Measurements from ENCODE around the gene MDN1. TPM values are rescaled to one million over a fixed set of nuclear protein-coding genes. Genes with fewer than 3 reads are reported as not detected.

MDN1 gene
- total RNA-seq, 2 donors from 2014 or later = 21.3 to 36.0 TPM

- ATAC-seq (ENCODE audit: insufficient number of reproducible peaks, low FRiP score, low read depth) = no peak
Measured at GRCh38 chr6:89604653-89605052, 214.9 kb downstream of the MDN1 start.

GRCh38 chr6:89602166-89602565 is 217.4 kb downstream of the MDN1 start:
- H3K36me3 ChIP-seq = peaks cover 3% of the 10 kb centered on the region
- no peaks in the 10 kb centered on the region for H3K27me3 ChIP-seq (replicated peaks; ENCODE audit: insufficient read depth)
- no peak for DNase-seq (ENCODE audit: low spot score)

More at GRCh38 chr6:89604653-89605052, 214.9 kb downstream of the MDN1 start:
- H3K9me3 ChIP-seq = no peaks in the 10 kb centered on the region
- no peaks in the 10 kb centered on the region for H3K27me3 ChIP-seq (replicated peaks; ENCODE audit: insufficient read depth)
- peaks cover 3% of the 10 kb centered on the region for H3K36me3 ChIP-seq
- H3K4me1 ChIP-seq (ENCODE audit: control insufficient read depth in 1 of 2, low read depth in 2 of 2) = peaks cover 0 to 10% of the 10 kb centered on the region in 2 donors
- H3K4me3 ChIP-seq = no peak overlapping the region
- no peak for TF ChIP-seq CTCF (IDR thresholded peaks at IDR 0.05)
- DNase-seq (ENCODE audit: low spot score) = no peak
- no peak overlapping the region for H3K27ac ChIP-seq

GRCh38 chr6:89599727-89600126 is 219.9 kb downstream of the MDN1 start:
- no peaks in the 10 kb centered on the region for H3K27me3 ChIP-seq (replicated peaks; ENCODE audit: insufficient read depth)
- H3K27ac ChIP-seq = peak overlapping the region; percentile 58 to 78
- peaks cover 3% of the 10 kb centered on the region for H3K36me3 ChIP-seq
- peaks cover 4 to 34% of the 10 kb centered on the region in 2 donors for H3K4me1 ChIP-seq (ENCODE audit: control insufficient read depth in 1 of 2, low read depth in 2 of 2)
- ATAC-seq (ENCODE audit: insufficient number of reproducible peaks, low FRiP score, low read depth) (no peak), DNase-seq (ENCODE audit: low spot score) (no peak)
- TF ChIP-seq CTCF (IDR thresholded peaks at IDR 0.05) = no peak
- peak overlapping the region; percentile 44 for H3K4me3 ChIP-seq
- H3K9me3 ChIP-seq = no peaks in the 10 kb centered on the region

More at GRCh38 chr6:89602166-89602565, 217.4 kb downstream of the MDN1 start:
- ATAC-seq (ENCODE audit: insufficient number of reproducible peaks, low FRiP score, low read depth) = no peak
- Histone ChIP-seq H3K4me1 (ENCODE audit: control insufficient read depth in 1 of 2, low read depth in 2 of 2) (peaks cover 0 to 25% of the 10 kb centered on the region in 2 donors), H3K4me3 (no peak overlapping the region), H3K9me3 (no peaks in the 10 kb centered on the region), H3K27ac (no peak overlapping the region)
- no peak for TF ChIP-seq CTCF (IDR thresholded peaks at IDR 0.05)

- TF ChIP-seq CTCF (IDR thresholded peaks at IDR 0.05) = peak; percentile 43
- peaks cover 4 to 34% of the 10 kb centered on the region in 2 donors for H3K4me1 ChIP-seq (ENCODE audit: control insufficient read depth in 1 of 2, low read depth in 2 of 2)
- H3K27ac ChIP-seq = peak overlapping the region in 1 of 2 donors; percentile 53
- H3K4me3 ChIP-seq = no peak overlapping the region
- DNase-seq (ENCODE audit: low spot score) (no peak), ATAC-seq (ENCODE audit: insufficient number of reproducible peaks, low FRiP score, low read depth) (peak; percentile 59)
- H3K9me3 ChIP-seq = no peaks in the 10 kb centered on the region
- H3K27me3 ChIP-seq (replicated peaks; ENCODE audit: insufficient read depth) = no peaks in the 10 kb centered on the region
- peaks cover 3% of the 10 kb centered on the region for H3K36me3 ChIP-seq
Measured at GRCh38 chr6:89597988-89598387, 221.6 kb downstream of the MDN1 start.

GRCh38 chr6:89597372-89597771 is 222.2 kb downstream of the MDN1 start:
- Histone ChIP-seq H3K4me1 (ENCODE audit: control insufficient read depth in 1 of 2, low read depth in 2 of 2) (peaks cover 4 to 34% of the 10 kb centered on the region in 2 donors), H3K9me3 (no peaks in the 10 kb centered on the region), H3K27ac (no peak overlapping the region), H3K36me3 (no peaks in the 10 kb centered on the region), H3K27me3 (replicated peaks; ENCODE audit: insufficient read depth) (no peaks in the 10 kb centered on the region), H3K4me3 (no peak overlapping the region)
- no peak for TF ChIP-seq CTCF (IDR thresholded peaks at IDR 0.05)
- DNase-seq (ENCODE audit: low spot score) (no peak), ATAC-seq (ENCODE audit: insufficient number of reproducible peaks, low FRiP score, low read depth) (no peak)
